Activated naive CD4-positive, alpha-beta T cell treated with anti-CD3 and anti-CD28 coated beads for 36 hours (primary cell): ENCODE measurements around the gene PMEPA1. TPM values are rescaled to one million over a fixed set of nuclear protein-coding genes. Genes with fewer than 3 reads are reported as not detected.

Experiments used
- CTCF ChIA-PET: fragments of 350-600 bp; sonication (Branson Sonifier 250); formaldehyde crosslinking; loops from one replicate; lab custom pipeline; 2021; ENCODE audit warnings: antibody characterized with exemption; lab: Charles Lee
- DNase-seq: peaks from one replicate; pipeline ENCODE4 v3.0.0-alpha.2; 2020
- H3K27ac Mint-ChIP-seq: one replicate; pipeline ENCODE4 v1.8.0; 2021; ENCODE audit warnings: mild to moderate bottlenecking, mixed read lengths
- H3K27me3 Mint-ChIP-seq: one replicate; pipeline ENCODE4 v1.8.0; 2021; ENCODE audit warnings: low read depth, mixed read lengths
- H3K36me3 Mint-ChIP-seq: one replicate; pipeline ENCODE4 v1.8.0; 2021; ENCODE audit warnings: low read depth, mixed read lengths
- H3K4me1 Mint-ChIP-seq: one replicate; pipeline ENCODE4 v1.8.0; 2021; ENCODE audit warnings: low read depth, mixed read lengths
- H3K4me3 Mint-ChIP-seq: one replicate; pipeline ENCODE4 v1.8.0; 2021; ENCODE audit warnings: mild to moderate bottlenecking, moderate library complexity, mixed read lengths
- H3K9me3 Mint-ChIP-seq: one replicate; pipeline ENCODE4 v1.8.0; 2021; ENCODE audit warnings: mixed read lengths
- intact Hi-C: fragments of 100-400 bp; cut with micrococcal nuclease; formaldehyde crosslinking; loops from one replicate; pipeline ENCODE4 v1.15.1; 2023
- total RNA-seq, 2 experiments: library from RNA; stranded (reverse); gene quantifications; one replicate each; pipeline ENCODE4 v1.2.3, GENCODE V29; 2021

PMEPA1 gene
- total RNA-seq, 2 experiments from 2014 or later, result 2.0 to 2.2 TPM

DNA sequence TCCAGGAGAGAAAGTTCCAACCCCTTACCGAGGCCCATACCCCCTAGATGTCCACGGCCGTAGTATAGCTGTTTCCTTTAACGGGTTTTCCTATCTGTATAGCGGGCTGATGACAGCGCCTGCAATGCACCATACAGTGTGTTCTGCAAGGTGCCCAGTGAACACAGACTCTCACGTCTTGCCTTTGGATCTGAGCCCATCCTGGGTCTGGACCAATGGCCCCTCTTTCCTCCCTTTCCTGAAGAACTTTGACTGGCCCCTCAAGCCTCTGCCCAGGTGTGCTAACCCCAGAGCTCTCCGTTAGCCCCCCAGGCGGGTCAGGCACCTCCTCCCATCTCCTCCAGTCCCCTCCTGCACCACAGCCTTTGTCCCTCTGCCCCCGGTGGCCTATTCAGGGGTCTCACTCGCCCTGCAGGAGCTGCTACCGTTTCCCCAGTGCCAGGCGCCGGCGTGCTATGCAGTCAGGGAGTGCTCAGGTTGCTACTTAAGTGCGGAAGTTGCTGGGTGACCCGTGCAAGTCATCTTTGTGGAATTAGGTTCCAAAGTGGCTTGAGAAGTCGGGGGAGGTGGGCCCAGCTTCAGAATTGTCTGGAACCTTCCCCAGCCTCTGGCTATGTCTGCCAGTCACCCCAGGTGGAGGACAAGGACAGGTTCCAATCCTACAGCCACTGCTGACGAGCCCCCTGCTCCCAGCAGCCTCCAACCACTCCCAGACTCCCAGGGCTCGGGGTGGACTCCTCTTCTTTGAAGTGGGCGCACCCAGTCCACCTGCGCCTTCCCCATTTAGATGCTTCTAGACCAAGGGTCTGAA lies 54.6 kb downstream of the PMEPA1 start:
- Mint-ChIP-seq H3K27me3 (no peaks in the 10 kb centered on the region), H3K9me3 (no peaks in the 10 kb centered on the region), H3K36me3 (peaks cover 3% of the 10 kb centered on the region), H3K4me3 (no peak overlapping the region), H3K4me1 (peaks cover 18% of the 10 kb centered on the region), H3K27ac (no peak overlapping the region)
- DNase-seq, result no peak
- CTCF ChIA-PET, result interaction anchor here (0.6 to 2.5 kb wide), 12 partner anchors 14 to 526 kb away, joined by 3 to 16 read pairs (median 4); no protein-coding TSS in a partner anchor
- intact Hi-C loops, result loop anchor here (1.0 to 10.0 kb wide), 7 partner anchors 33 to 554 kb away; no protein-coding TSS in a partner anchor

DNA sequence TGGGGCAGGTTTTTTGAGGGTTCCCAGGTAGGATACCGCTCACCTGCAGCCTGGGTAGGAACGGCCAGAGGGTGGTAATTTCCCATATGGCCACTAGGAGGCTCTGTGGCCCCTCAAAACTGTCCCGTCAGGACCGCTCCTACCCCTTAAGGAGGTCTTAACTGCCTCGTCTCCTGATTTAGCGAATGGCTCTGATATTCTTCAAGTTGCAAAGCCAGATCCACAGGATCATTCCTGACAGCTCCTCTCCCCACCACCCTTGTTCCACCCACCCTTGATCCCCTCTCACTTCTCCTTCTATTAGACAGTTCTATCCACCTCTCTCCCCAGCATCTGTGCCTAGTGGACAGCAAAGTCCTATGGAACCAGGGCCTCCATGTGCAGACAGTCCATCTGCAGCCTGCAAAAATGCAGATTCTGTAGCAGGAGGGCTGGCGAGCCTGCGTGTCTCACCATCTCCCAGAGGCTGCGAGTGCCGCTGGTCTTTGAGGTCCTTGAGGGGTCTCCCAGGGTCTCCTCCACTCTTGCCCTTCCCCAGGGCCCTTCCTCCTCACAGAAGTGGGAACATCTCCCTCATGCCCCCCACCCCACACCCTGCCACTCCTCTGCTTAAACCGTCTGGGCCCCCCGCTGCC lies 55.3 kb downstream of the PMEPA1 start:
- Mint-ChIP-seq H3K27ac (no peak overlapping the region), H3K36me3 (peaks cover 3% of the 10 kb centered on the region), H3K4me3 (no peak overlapping the region), H3K9me3 (no peaks in the 10 kb centered on the region), H3K4me1 (peaks cover 18% of the 10 kb centered on the region), H3K27me3 (no peaks in the 10 kb centered on the region)
- intact Hi-C loops, result loop anchor here (1.0 to 10.0 kb wide), 7 partner anchors 32 to 555 kb away; no protein-coding TSS in a partner anchor
- CTCF ChIA-PET, result interaction anchor here (0.6 to 2.5 kb wide), 20 partner anchors 9 to 527 kb away, joined by 3 to 16 read pairs (median 4); partner anchors contain the start of gene ZBP1
- DNase-seq, result peak; percentile 73

DNA sequence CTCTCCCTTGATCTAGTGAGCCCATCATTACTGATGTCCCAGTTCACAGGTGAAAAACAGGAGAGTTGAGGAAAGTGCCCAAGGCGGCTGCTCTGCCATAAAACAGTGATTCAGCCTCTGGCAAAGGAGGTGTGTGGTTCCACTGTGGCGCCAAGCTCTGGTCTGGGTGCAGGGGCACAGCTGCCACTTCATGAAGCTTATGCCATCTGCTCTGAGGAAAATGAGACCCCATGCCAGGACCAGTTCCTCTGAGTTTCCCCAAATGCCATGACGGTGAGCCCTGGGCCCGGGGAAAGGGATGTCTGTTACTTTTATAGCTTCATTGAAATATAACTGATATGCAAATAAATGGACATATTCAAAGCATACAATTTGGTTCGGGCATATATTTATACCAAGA lies 55.9 kb downstream of the PMEPA1 start:
- peaks cover 15% of the 10 kb centered on the region for H3K4me1 Mint-ChIP-seq
- no peak overlapping the region for H3K4me3 Mint-ChIP-seq
- no peak for DNase-seq
- peaks cover 3% of the 10 kb centered on the region for H3K36me3 Mint-ChIP-seq
- CTCF ChIA-PET, result interaction anchor here (0.6 to 2.5 kb wide), 19 partner anchors 9 to 527 kb away, joined by 3 to 16 read pairs (median 4); partner anchors contain the start of gene ZBP1
- H3K27me3 Mint-ChIP-seq, result no peaks in the 10 kb centered on the region
- intact Hi-C loops, result loop anchor here (1.0 to 10.0 kb wide), 7 partner anchors 32 to 555 kb away; no protein-coding TSS in a partner anchor
- no peaks in the 10 kb centered on the region for H3K9me3 Mint-ChIP-seq
- H3K27ac Mint-ChIP-seq, result no peak overlapping the region

DNA sequence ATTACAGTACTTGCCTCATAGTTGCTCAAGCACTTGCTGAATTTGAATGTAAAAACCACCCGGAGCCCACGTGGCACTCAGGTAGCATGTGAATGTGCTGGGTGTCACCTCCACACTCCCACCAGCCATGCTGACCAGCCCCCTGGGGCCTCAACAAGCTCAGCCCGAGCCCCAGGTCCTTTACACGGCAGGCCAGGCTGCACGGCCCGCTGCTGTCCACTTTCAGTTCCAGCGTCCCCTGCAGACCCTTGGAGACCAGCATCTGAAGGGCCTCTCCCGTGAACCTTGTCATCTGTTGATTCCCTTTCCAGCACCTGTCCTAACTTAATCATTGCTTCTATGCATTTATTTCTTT lies 56.3 kb downstream of the PMEPA1 start:
- no peak for DNase-seq
- H3K4me3 Mint-ChIP-seq, result no peak overlapping the region
- no peaks in the 10 kb centered on the region for H3K9me3 Mint-ChIP-seq
- no peak overlapping the region for H3K27ac Mint-ChIP-seq
- peaks cover 3% of the 10 kb centered on the region for H3K36me3 Mint-ChIP-seq
- intact Hi-C loops, result loop anchor here (10.0 kb wide), 1 partner anchor 171 kb away; no protein-coding TSS in a partner anchor
- CTCF ChIA-PET, result interaction anchor here (0.6 to 2.5 kb wide), 18 partner anchors 8 to 528 kb away, joined by 3 to 16 read pairs (median 4); partner anchors contain the start of gene ZBP1
- H3K27me3 Mint-ChIP-seq, result no peaks in the 10 kb centered on the region
- peaks cover 12% of the 10 kb centered on the region for H3K4me1 Mint-ChIP-seq

DNA sequence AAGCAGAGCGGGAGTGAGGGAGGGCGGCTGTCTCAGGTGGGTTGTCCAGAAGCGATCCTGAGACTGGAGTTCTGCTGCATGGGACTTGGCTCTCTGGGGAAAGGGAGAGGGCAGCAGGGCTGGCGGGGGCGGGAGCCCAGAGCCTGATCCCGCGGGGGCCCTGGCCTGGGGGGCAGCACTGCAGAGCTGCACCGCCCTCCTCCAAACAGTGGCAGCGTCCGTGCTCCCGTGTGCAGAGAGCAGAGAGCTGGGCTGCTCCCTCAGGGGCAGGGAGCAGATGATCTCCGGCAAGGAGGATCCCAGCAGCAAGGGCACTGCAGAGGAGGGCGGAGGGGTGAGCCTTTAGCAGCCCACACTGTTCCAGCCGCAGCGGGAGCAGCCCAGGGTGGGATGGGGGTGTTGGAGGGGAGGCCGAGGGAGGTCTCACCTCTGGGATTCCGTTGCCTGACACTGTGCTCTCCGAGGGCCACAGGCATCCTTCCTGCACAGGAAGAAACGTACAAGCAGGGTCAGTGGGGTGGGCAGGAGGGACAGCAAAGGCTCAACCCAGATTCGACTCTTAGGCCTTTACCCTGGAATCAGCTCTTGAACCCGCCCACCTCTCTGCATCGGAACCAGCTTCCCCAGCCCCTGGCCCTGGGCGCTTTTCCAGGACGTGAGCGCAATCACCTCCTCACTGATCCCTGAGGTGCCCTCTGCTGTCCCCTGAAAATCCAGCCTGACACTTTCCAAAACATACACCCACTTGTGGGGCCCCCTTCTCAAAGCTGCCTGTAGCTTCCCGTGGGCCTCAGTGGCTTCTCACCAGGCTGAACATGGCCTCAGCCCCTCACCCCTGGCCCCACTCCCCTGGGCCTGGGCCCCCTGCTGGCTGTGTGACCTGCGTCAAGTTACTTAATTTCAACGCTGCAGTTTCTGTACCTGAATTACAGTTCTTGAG lies 56.9 kb downstream of the PMEPA1 start:
- Mint-ChIP-seq H3K27ac (no peak overlapping the region), H3K4me3 (no peak overlapping the region), H3K27me3 (no peaks in the 10 kb centered on the region), H3K9me3 (no peaks in the 10 kb centered on the region), H3K36me3 (peaks cover 3% of the 10 kb centered on the region), H3K4me1 (peaks cover 6% of the 10 kb centered on the region)
- intact Hi-C loops, result loop anchor here (10.0 kb wide), 1 partner anchor 172 kb away; no protein-coding TSS in a partner anchor
- DNase-seq, result no peak
- CTCF ChIA-PET, result interaction anchor here (0.6 to 2.5 kb wide), 8 partner anchors 10 to 691 kb away, joined by 3 to 13 read pairs (median 5); partner anchors contain the start of gene ZBP1

DNA sequence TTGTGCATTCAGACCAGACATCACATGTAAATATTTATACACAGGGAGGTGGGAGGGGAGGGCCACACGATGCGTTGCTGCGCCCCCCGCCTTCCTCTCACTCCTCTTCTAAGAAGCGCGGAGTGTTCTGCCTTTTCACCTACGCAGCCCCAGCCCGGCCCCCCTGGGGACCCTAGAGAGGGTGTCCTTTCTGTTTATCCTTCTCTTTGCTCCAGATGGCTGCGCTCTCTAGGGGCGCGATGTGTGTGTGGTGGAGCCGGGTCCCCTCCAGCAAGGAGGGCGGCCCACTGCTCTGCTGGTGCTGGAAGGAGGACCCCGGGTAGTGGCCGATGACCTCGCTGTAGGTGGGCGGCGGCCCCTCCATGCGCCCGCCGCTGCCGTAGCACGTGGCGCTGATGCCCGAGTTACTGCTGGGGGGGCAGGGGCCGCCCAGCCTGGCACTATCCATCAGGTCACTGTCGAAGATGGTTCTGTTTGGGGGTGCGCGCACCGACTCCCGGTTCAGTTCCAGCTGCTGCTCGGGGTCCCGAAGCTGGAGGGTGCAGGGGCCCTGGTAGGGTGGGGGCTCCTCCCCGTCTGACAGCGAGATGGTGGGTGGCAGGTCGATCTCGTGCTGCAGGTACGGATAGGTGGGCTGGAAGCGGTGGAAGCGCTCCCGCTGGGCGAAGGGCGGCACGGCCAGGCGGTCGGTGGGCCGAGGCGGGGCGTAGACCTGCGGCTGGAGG lies 57.8 kb downstream of the PMEPA1 start:
- DNase-seq, result no peak
- H3K27ac Mint-ChIP-seq, result no peak overlapping the region
- H3K27me3 Mint-ChIP-seq, result no peaks in the 10 kb centered on the region
- peaks cover 3% of the 10 kb centered on the region for H3K36me3 Mint-ChIP-seq
- H3K4me1 Mint-ChIP-seq, result no peaks in the 10 kb centered on the region
- no peak overlapping the region for H3K4me3 Mint-ChIP-seq
- CTCF ChIA-PET, result interaction anchor here (0.6 kb wide), 1 partner anchor 690 kb away, joined by 3 read pairs; no protein-coding TSS in a partner anchor
- intact Hi-C loops, result loop anchor here (10.0 kb wide), 1 partner anchor 173 kb away; no protein-coding TSS in a partner anchor
- H3K9me3 Mint-ChIP-seq, result no peaks in the 10 kb centered on the region

DNA sequence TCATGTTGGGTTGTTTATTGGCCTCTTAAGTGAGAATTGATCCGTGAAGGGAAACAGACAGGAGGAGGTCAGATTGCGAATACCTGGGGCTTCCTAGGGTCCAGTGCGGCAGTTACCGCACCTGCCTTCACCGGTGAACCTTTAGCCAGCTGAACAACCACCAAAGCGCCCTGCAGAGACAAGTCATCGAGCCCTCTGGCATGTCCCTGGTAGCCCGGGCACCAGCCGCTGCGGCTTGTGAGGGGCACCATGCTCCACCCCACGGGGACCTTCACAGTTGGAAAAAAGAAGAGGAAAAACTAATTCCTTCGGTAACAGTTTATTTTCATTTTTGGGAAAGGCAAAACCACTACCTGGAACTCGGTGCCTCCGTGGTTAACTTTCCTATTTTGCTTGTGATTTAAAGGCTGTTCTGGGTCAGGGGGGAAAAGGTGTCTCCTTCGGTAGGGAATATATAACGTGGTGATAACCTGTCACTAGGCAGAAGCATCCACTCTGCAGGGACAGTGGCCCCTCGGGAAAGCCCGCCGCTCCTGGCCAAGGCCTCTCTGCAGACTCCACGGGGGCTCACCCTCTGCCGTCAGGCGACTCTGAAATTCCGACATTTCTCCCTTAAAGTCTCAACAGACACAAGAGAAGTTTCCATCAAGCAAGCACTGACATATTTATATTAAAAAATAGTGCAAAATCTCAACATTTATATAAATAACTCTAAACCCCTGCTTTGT lies 58.9 kb downstream of the PMEPA1 start:
- Mint-ChIP-seq H3K9me3 (peaks cover 1% of the 10 kb centered on the region), H3K4me1 (no peaks in the 10 kb centered on the region), H3K36me3 (peaks cover 3% of the 10 kb centered on the region), H3K27ac (no peak overlapping the region), H3K4me3 (no peak overlapping the region), H3K27me3 (no peaks in the 10 kb centered on the region)
- DNase-seq, result no peak
- CTCF ChIA-PET, result no interaction called here
- intact Hi-C loops, result loop anchor here (10.0 kb wide), 1 partner anchor 174 kb away; no protein-coding TSS in a partner anchor

DNA sequence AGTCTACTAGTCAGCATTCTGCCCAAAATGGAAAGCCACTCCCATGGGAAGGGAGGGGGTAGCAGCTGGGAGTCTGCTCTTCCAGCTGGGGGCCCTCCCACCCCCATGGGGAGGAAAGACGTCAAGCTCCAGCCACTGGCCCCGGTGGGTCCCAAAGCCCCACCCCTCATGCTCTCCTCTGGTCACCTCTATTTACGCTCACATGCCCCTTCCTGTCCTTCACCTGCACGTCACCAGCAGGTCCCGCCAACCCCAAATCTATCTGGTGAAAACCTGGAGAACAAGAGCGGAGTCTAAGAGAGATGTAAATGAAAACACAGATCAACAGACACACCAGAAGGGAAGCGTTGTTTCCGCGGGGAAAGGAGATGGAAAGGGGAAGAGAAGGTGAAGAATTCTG lies 59.5 kb downstream of the PMEPA1 start:
- intact Hi-C loops, result loop anchor here (10.0 kb wide), 1 partner anchor 175 kb away; no protein-coding TSS in a partner anchor
- Mint-ChIP-seq H3K9me3 (peaks cover 1% of the 10 kb centered on the region), H3K36me3 (peaks cover 3% of the 10 kb centered on the region), H3K27ac (no peak overlapping the region), H3K4me1 (no peaks in the 10 kb centered on the region), H3K27me3 (no peaks in the 10 kb centered on the region), H3K4me3 (no peak overlapping the region)
- CTCF ChIA-PET, result no interaction called here
- DNase-seq, result no peak

DNA sequence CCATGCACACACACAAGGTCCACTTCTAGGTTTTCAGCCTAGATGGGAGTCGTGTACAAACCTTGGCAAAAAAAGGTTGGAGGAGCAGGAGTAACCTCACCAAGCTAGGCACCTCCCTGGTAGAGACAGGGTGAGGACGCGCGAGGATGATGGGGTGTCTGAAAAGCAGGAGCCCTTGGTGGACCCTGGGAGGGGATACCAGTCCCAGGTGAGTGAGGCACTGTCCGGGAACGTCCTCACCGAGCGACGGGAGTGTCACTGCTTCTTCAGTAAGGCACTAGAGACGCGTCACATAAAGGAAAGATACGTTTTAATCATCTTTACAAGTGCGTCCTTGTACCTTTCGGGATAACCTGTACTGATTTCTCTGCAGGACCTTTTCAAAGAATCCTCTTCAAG lies 60.2 kb downstream of the PMEPA1 start:
- intact Hi-C loops, result loop anchor here (10.0 kb wide), 1 partner anchor 175 kb away; no protein-coding TSS in a partner anchor
- peaks cover 3% of the 10 kb centered on the region for H3K36me3 Mint-ChIP-seq
- no peak for DNase-seq
- H3K27ac Mint-ChIP-seq, result no peak overlapping the region
- CTCF ChIA-PET, result no interaction called here
- H3K4me3 Mint-ChIP-seq, result no peak overlapping the region
- H3K4me1 Mint-ChIP-seq, result no peaks in the 10 kb centered on the region
- no peaks in the 10 kb centered on the region for H3K27me3 Mint-ChIP-seq
- H3K9me3 Mint-ChIP-seq, result peaks cover 7% of the 10 kb centered on the region

DNA sequence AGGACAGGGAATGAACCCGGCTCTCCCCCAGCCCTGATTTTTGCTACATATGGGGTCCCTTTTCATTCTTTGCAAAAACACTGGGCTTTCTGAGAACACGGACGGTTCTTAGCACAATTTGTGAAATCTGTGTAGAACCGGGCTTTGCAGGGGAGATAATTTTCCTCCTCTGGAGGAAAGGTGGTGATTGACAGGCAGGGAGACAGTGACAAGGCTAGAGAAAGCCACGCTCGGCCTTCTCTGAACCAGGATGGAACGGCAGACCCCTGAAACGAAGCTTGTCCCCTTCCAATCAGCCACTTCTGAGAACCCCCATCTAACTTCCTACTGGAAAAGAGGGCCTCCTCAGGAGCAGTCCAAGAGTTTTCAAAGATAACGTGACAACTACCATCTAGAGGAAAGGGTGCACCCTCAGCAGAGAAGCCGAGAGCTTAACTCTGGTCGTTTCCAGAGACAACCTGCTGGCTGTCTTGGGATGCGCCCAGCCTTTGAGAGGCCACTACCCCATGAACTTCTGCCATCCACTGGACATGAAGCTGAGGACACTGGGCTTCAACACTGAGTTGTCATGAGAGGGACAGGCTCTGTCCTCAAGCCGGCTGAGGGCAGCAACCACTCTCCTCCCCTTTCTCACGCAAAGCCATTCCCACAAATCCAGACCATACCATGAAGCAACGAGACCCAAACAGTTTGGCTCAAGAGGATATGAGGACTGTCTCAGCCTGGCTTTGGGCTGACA lies 60.8 kb downstream of the PMEPA1 start:
- no peaks in the 10 kb centered on the region for H3K27me3 Mint-ChIP-seq
- H3K4me1 Mint-ChIP-seq, result no peaks in the 10 kb centered on the region
- H3K4me3 Mint-ChIP-seq, result no peak overlapping the region
- H3K27ac Mint-ChIP-seq, result no peak overlapping the region
- H3K9me3 Mint-ChIP-seq, result peaks cover 11% of the 10 kb centered on the region
- H3K36me3 Mint-ChIP-seq, result peaks cover 3% of the 10 kb centered on the region
- CTCF ChIA-PET, result no interaction called here
- no peak for DNase-seq
- intact Hi-C loops, result no loop called here
